Erythroblast (primary cell): ENCODE measurements around the gene PUM1.

Experiments
- GATA1 ChIP-seq: IDR thresholded peaks from 2 replicates; pipeline ENCODE4 v1.6.1; 2011; ENCODE audit warnings: low read depth, mild to moderate bottlenecking, control low read depth, low read length, moderate library complexity
- POLR2A ChIP-seq: IDR thresholded peaks from 2 replicates; pipeline ENCODE4 v1.6.1; 2011; ENCODE audit warnings: mild to moderate bottlenecking, low read length

DNA sequence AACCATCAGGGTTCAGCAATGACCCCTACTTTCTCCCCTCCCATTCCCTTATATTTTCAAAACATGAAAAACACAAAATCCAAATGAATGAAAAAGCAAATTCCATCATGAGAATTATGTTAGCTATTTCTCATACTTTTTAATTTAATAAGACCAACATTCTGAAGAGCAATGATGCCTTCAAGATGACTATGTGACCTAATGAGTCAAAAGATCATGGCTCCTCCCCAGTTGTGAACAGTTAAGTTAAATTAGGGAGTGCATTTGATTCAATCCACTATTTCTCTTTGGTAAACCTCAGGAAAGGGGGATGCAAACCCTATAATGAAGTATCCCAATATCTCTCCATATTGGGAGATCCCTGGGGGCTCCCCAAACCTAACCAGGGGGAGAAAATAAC is 36.5 kb downstream of the PUM1 start:
- TF ChIP-seq POLR2A = no peak
- no peak for TF ChIP-seq GATA1
